Stimulated activated CD8-positive, alpha-beta memory T cell treated with anti-CD3 and anti-CD28 coated beads, Interleukin-2, amount 100 ng/mL, for 48 hours (primary cell): ENCODE data around the gene GP2.
"Not testable (repeated sequence)": the region's sequence is repeated elsewhere in the genome, so short reads cannot be mapped to it uniquely, and the experiment has no call there.

Experiments
- DNase-seq, 2 donors: peaks; one replicate each; pipeline ENCODE4 v3.0.0-alpha.2; 2020; ENCODE audit warnings: low read depth in 2 of 2

The GP2 gene

GRCh38 chr16:20325005-20325404 is 2.3 kb downstream of the GP2 start:
- DNase-seq: no peak

GRCh38 chr16:20323591-20324117 is 3.7 kb downstream of the GP2 start:
- DNase-seq: no peak

GRCh38 chr16:20322696-20323095 is 4.6 kb downstream of the GP2 start:
- no peak for DNase-seq

- DNase-seq: no peak
Observed at GRCh38 chr16:20321671-20322070, 5.6 kb downstream of the GP2 start.

GRCh38 chr16:20321051-20321450 is 6.3 kb downstream of the GP2 start:
- not testable (repeated sequence) for DNase-seq

- no peak for DNase-seq
Observed at GRCh38 chr16:20320592-20320991, 6.7 kb downstream of the GP2 start.

- DNase-seq: no peak
Observed at GRCh38 chr16:20320178-20320577, 7.1 kb downstream of the GP2 start.

GRCh38 chr16:20319406-20319805 is 7.9 kb downstream of the GP2 start:
- no peak for DNase-seq

GRCh38 chr16:20318437-20318836 is 8.9 kb downstream of the GP2 start:
- DNase-seq: no peak

- no peak for DNase-seq
Observed at GRCh38 chr16:20318006-20318405, 9.3 kb downstream of the GP2 start.

GRCh38 chr16:20317117-20317516 is 10.2 kb downstream of the GP2 start:
- no peak for DNase-seq

- DNase-seq: no peak
Observed at GRCh38 chr16:20316715-20317114, 10.6 kb downstream of the GP2 start.

- no peak for DNase-seq
Observed at GRCh38 chr16:20315764-20316163, 11.5 kb downstream of the GP2 start.

- no peak for DNase-seq
Observed at GRCh38 chr16:20314575-20314974, 12.7 kb downstream of the GP2 start.

- no peak for DNase-seq
Observed at GRCh38 chr16:20313741-20314140, 13.6 kb downstream of the GP2 start.

- not testable (repeated sequence) for DNase-seq
Observed at GRCh38 chr16:20312536-20313095, 14.7 kb downstream of the GP2 start.

GRCh38 chr16:20311548-20311947 is 15.8 kb downstream of the GP2 start:
- DNase-seq: no peak

- DNase-seq: no peak
Observed at GRCh38 chr16:20310421-20311395, 16.6 kb downstream of the GP2 start.

GRCh38 chr16:20309786-20310185 is 17.5 kb downstream of the GP2 start:
- DNase-seq: no peak

- no peak for DNase-seq
Observed at GRCh38 chr16:20308801-20309590, 18.3 kb downstream of the GP2 start.

- DNase-seq: no peak
Observed at GRCh38 chr16:20308266-20308665, 19.0 kb downstream of the GP2 start.

GRCh38 chr16:20307791-20308190 is 19.5 kb downstream of the GP2 start:
- no peak for DNase-seq
